ENCODE results near the gene NTRK2.

GRCh38 chr9:84694248-84694647 lies 24.7 kb downstream of the NTRK2 start:
- TF ChIP-seq CTCF (IDR thresholded peaks at IDR 0.05; ENCODE audit: borderline replicate concordance, extremely low read depth, low read length, poor library complexity, severe bottlenecking) (no peak), EZH2 (IDR thresholded peaks at IDR 0.05; ENCODE audit: borderline replicate concordance, low read depth, low read length, severe bottlenecking) (no peak)
